Transverse colon (tissue), 4 donors: ENCODE measurements around the gene RIPPLY2. TPM values are rescaled to one million over a fixed set of nuclear protein-coding genes. Genes with fewer than 3 reads are reported as not detected.

Experiments used
- DNase-seq: peaks from one replicate; pipeline ENCODE4 v3.0.0-alpha.2; 2019
- H3K27ac ChIP-seq, 4 donors: fragments of 200-600 bp; sonication (generic); 2 replicates each; pipeline ENCODE4 v1.5.1; 2016 to 2018; ENCODE audit warnings: inconsistent platforms in 4 of 4
- H3K27me3 ChIP-seq: fragments of 200-600 bp; sonication (generic); 2 replicates; pipeline ENCODE4 v1.5.1; 2017; ENCODE audit warnings: inconsistent platforms
- H3K36me3 ChIP-seq, 4 donors: fragments of 200-600 bp; sonication (generic); 2 replicates each; pipeline ENCODE4 v1.5.1; 2017 to 2019; ENCODE audit warnings: inconsistent platforms in 4 of 4
- H3K4me1 ChIP-seq, 4 donors: fragments of 200-600 bp; sonication (generic); 2 replicates each; pipeline ENCODE4 v1.5.1; 2017 to 2020; ENCODE audit warnings: inconsistent platforms in 4 of 4
- H3K4me3 ChIP-seq, 4 donors: fragments of 200-600 bp; sonication (generic); 1 replicate in 1 of 4; 2 replicates in 3 of 4; pipeline versions ENCODE4 v1.5.1 to v1.6.1; 2017 to 2019; ENCODE audit warnings: inconsistent platforms in 4 of 4
- H3K9me3 ChIP-seq, 2 donors: fragments of 200-600 bp; sonication (generic); 2 replicates each; pipeline ENCODE4 v1.5.1; 2017 to 2019; ENCODE audit warnings: inconsistent platforms in 2 of 2
- EP300 ChIP-seq: sonication (generic); formaldehyde crosslinking; IDR thresholded peaks from one replicate; pipeline ENCODE4 v1.6.1; 2017; ENCODE audit warnings: antibody characterized with exemption, low read depth
- POLR2A ChIP-seq: fragments of 450-650 bp; IDR thresholded peaks from one replicate; pipeline ENCODE4 v1.6.1; 2016; ENCODE audit warnings: antibody characterized with exemption, mild to moderate bottlenecking, moderate library complexity
- POLR2AphosphoS5 ChIP-seq, 3 donors: sonication (generic); formaldehyde crosslinking; IDR thresholded peaks; one replicate each; pipeline ENCODE4 v1.6.1; 2016; ENCODE audit warnings: antibody characterized with exemption in 3 of 3
- WGBS, 2 donors: methylation state at CpG; one replicate each; pipeline ENCODE4 v1.1.5; 2018; ENCODE audit warnings: low coverage in 1 of 2; 5-methylcytosine and 5-hydroxymethylcytosine counted together
- in situ Hi-C, 4 donors: fragments of 200-750 bp; cut with MboI; loops; one replicate each; pipeline versions ENCODE4 v1.15.0 to v1.15.1; 2017; ENCODE audit warnings: low sequenced_read_pairs in 3 of 4, low pct_ligation_motif_present in 1 of 4, low pct_unique_long_range_greater_than_20kb in 1 of 4
- intact Hi-C: fragments of 100-400 bp; cut with DNase I; formaldehyde crosslinking; loops from one replicate; pipeline ENCODE4 v1.15.1; 2023; ENCODE audit warnings: low total_unique reads
- total RNA-seq, 4 donors: library from RNA; depleted of rRNA; stranded (reverse); fragments of >200 nt; gene quantifications; one replicate each; pipeline ENCODE4 v1.1.0, GENCODE V29; 2016
- TF ChIP-seq, protein P1 (sequence below), 5 experiments: fragments of 200-600 bp in 3 of 5; fragments of 450-650 bp in 2 of 5; sonication (generic) in 3 of 5; IDR thresholded peaks; 1 replicate in 2 of 5; 2 replicates in 3 of 5; pipeline ENCODE4 v1.5.1; 2016 to 2017; ENCODE audit warnings: antibody characterized with exemption in 5 of 5, inconsistent platforms in 3 of 5, mild to moderate bottlenecking in 2 of 5, moderate library complexity in 1 of 5

RIPPLY2 gene
- total RNA-seq, 4 donors from 2014 or later = not detected

GRCh38 chr6:83884523-83884922 is 31.4 kb downstream of the RIPPLY2 start:
- intact Hi-C loops = no loop called here
- H3K4me1 ChIP-seq = no peaks in the 10 kb centered on the region
- H3K36me3 ChIP-seq = no peaks in the 10 kb centered on the region
- H3K4me3 ChIP-seq = no peak overlapping the region
- TF ChIP-seq, protein P1, sequence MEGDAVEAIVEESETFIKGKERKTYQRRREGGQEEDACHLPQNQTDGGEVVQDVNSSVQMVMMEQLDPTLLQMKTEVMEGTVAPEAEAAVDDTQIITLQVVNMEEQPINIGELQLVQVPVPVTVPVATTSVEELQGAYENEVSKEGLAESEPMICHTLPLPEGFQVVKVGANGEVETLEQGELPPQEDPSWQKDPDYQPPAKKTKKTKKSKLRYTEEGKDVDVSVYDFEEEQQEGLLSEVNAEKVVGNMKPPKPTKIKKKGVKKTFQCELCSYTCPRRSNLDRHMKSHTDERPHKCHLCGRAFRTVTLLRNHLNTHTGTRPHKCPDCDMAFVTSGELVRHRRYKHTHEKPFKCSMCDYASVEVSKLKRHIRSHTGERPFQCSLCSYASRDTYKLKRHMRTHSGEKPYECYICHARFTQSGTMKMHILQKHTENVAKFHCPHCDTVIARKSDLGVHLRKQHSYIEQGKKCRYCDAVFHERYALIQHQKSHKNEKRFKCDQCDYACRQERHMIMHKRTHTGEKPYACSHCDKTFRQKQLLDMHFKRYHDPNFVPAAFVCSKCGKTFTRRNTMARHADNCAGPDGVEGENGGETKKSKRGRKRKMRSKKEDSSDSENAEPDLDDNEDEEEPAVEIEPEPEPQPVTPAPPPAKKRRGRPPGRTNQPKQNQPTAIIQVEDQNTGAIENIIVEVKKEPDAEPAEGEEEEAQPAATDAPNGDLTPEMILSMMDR (IDR thresholded peaks at IDR 0.05) = peak; percentile 57 to 79 (median 66)
- TF ChIP-seq POLR2AphosphoS5 (IDR thresholded peaks at IDR 0.05) = no peak
- no peaks in the 10 kb centered on the region for H3K9me3 ChIP-seq
- in situ Hi-C loops = loop anchor here (10.0 to 25.0 kb wide), 4 partner anchors 328 to 353 kb away; partner anchors contain the start of gene CEP162 (in 2 of the 4)
- no peaks in the 10 kb centered on the region for H3K27me3 ChIP-seq
- H3K27ac ChIP-seq = no peak overlapping the region
- 4 to 8% methylated on average over 4 of the region's 4 CpGs for WGBS, 2 donors
- no peak for DNase-seq

GRCh38 chr6:83885984-83886383 is 32.8 kb downstream of the RIPPLY2 start:
- in situ Hi-C loops = loop anchor here (10.0 to 25.0 kb wide), 4 partner anchors 326 to 351 kb away; partner anchors contain the start of gene CEP162 (in 2 of the 4)
- no peak overlapping the region for H3K27ac ChIP-seq
- no peaks in the 10 kb centered on the region for H3K9me3 ChIP-seq
- WGBS, 2 donors = 94 to 100% methylated on average over 2 of the region's 2 CpGs
- intact Hi-C loops = no loop called here
- TF ChIP-seq, protein P1 (IDR thresholded peaks at IDR 0.05) = no peak
- TF ChIP-seq EP300 (no peak), POLR2AphosphoS5 (IDR thresholded peaks at IDR 0.05) (no peak), POLR2A (no peak)
- no peak for DNase-seq
- no peak overlapping the region for H3K4me3 ChIP-seq
- H3K27me3 ChIP-seq = no peaks in the 10 kb centered on the region
- H3K4me1 ChIP-seq = no peaks in the 10 kb centered on the region
- H3K36me3 ChIP-seq = no peaks in the 10 kb centered on the region

DNA sequence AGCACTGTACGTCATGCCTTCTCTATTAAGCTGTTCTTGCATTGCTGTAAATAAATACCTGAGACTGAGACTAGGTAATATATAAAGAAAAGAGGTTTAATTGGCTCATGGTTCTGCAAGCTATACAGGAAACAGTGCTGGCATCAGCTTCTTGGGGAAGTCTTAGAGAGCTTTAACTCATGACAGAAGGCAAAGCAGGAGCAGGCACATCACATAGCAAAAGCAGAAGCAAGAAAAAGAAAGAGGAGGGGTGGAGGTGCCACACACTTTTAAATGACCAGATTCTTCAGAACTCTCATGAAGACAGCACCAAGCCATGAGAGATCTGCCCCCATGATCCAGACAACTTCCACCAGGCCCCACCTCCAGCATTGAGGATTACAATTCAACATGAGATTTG is 36.5 kb downstream of the RIPPLY2 start:
- intact Hi-C loops (no loop called here), in situ Hi-C loops (loop anchor here (10.0 to 25.0 kb wide), 4 partner anchors 323 to 348 kb away; partner anchors contain the start of gene CEP162 (in 2 of the 4))
- Histone ChIP-seq H3K9me3 (no peaks in the 10 kb centered on the region), H3K36me3 (no peaks in the 10 kb centered on the region), H3K4me1 (peaks cover 0 to 12% (median 0%) of the 10 kb centered on the region in 4 donors), H3K27ac (no peak overlapping the region), H3K4me3 (no peak overlapping the region), H3K27me3 (no peaks in the 10 kb centered on the region)
- DNase-seq = no peak
- WGBS, 2 donors = 100% methylated on average over 1 of the region's 1 CpG
- TF ChIP-seq POLR2AphosphoS5 (IDR thresholded peaks at IDR 0.05) (no peak), POLR2A (no peak), EP300 (no peak)
- TF ChIP-seq, protein P1 (IDR thresholded peaks at IDR 0.05) = no peak

DNA sequence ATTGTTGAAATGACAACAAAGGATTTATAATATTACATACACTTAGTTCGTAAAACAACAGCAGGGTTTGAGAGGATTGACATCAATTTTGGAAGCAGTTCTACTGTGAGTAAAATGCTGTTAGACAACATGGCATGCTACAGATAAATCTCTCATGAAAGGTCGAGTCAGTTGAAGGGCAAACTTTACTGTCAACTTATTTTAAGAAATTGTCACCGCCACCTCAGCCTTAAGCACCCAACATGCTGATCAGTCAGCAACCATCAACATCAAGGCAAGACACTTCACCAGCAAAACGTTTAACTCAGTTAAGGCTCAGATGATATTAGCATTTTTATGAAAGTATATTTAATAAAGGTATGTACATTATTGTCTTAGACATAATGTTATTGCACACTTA is 37.4 kb downstream of the RIPPLY2 start:
- intact Hi-C loops = no loop called here

More for the DNA sequence above, 37.4 kb downstream of the RIPPLY2 start:
- WGBS, 2 donors = 82 to 96% methylated on average over 4 of the region's 4 CpGs
- Histone ChIP-seq H3K4me3 (no peak overlapping the region), H3K27ac (no peak overlapping the region), H3K27me3 (no peaks in the 10 kb centered on the region), H3K9me3 (no peaks in the 10 kb centered on the region), H3K36me3 (no peaks in the 10 kb centered on the region), H3K4me1 (peaks cover 0 to 18% (median 1%) of the 10 kb centered on the region in 4 donors)
- TF ChIP-seq POLR2AphosphoS5 (IDR thresholded peaks at IDR 0.05) (no peak), POLR2A (no peak), EP300 (no peak)
- in situ Hi-C loops = loop anchor here in 2 of 4 donors (25.0 kb wide), 2 partner anchors 322 to 347 kb away; partner anchors contain the start of gene CEP162 (in 1 of the 2)
- DNase-seq = no peak
